RWPE1 (cell line): ENCODE measurements around the gene PLD6.
A peak's percentile ranks its signal among the peaks of the same experiment; 100 is the strongest.
"Not testable (repeated sequence)": the region's sequence is repeated elsewhere in the genome, so short reads cannot be mapped to it uniquely, and the experiment has no call there.

Source experiments
- CTCF ChIA-PET: fragments of 350-600 bp; sonication (Branson Sonifier 250); formaldehyde crosslinking; extraction: SDS; loops from one replicate; lab custom pipeline; 2021; lab: Yijun Ruan, JAX
- POLR2A ChIA-PET: fragments of 400-600 bp; formaldehyde crosslinking; extraction: SDS; loops from one replicate; lab custom pipeline; 2020; ENCODE audit warnings: antibody characterized with exemption; ENCODE audit not compliant: low non-redundant PET; lab: Yijun Ruan, JAX
- DNase-seq: peaks from one replicate; pipeline ENCODE4 v3.0.0; 2012; ENCODE audit warnings: low spot score
- H3K27ac ChIP-seq: fragments of 450-650 bp; 2 replicates; pipeline ENCODE4 v1.5.1; 2017
- CTCF ChIP-seq: fragments of 450-650 bp; conservative IDR thresholded peaks from 2 replicates; pipeline ENCODE4 v1.5.1; 2017; ENCODE audit warnings: low read depth, mild to moderate bottlenecking

PLD6 gene

DNA sequence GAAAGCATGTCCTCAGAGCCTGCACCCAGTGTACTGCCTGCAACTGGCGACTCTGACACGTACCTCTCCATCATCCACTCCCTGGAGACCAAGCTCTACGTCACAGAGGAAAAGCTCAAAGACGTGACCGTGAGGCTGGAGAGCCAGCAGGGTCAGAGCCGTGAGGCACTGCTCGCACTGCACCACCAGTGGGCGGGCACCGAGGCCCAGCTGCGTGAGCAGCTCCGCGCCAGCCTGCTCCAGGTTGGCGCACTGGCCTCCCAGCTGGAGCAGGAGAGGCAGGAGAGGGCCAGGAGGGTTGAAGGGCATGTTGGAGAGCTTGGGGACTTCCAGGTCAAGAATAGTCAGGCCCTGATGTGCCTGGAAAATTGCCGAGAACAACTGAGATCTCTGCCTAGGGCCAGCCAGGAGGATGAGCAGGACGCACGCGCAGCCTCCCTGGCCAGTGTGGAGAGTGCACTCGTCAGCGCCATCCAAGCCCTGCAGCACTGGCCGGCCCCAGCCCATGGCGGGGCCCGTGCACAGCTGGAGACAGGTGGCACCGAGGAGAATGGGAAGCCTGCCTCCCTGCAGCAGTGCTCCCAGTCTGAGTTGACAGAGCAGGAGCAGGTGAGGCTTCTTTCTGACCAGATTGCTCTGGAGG, 40.3 kb downstream of the PLD6 start:
- no peak for TF ChIP-seq CTCF
- CTCF ChIA-PET, result no interaction called here
- POLR2A ChIA-PET, result no interaction called here
- no peak for DNase-seq
- peak overlapping the region; percentile 88 for H3K27ac ChIP-seq

GRCh38 chr17:17164676-17165075, 41.5 kb downstream of the PLD6 start:
- ChIA-PET CTCF (interaction anchor here (1.0 kb wide), 1 partner anchor 23 kb away, joined by 3 read pairs; no protein-coding TSS in a partner anchor), POLR2A (no interaction called here)
- TF ChIP-seq CTCF, result no peak
- H3K27ac ChIP-seq, result peak overlapping the region; percentile 15
- DNase-seq, result no peak

- no peak for TF ChIP-seq CTCF
- ChIA-PET CTCF (interaction anchor here (0.6 to 1.0 kb wide), 2 partner anchors 18 to 23 kb away, joined by 3 to 10 read pairs; no protein-coding TSS in a partner anchor), POLR2A (no interaction called here)
- DNase-seq, result no peak
- peak overlapping the region; percentile 15 for H3K27ac ChIP-seq
Observed at GRCh38 chr17:17164156-17164555, 42.0 kb downstream of the PLD6 start.

GRCh38 chr17:17161759-17162158, 44.4 kb downstream of the PLD6 start:
- H3K27ac ChIP-seq, result peak overlapping the region; percentile 33
- ChIA-PET POLR2A (no interaction called here), CTCF (no interaction called here)
- no peak for DNase-seq
- TF ChIP-seq CTCF, result no peak

DNA sequence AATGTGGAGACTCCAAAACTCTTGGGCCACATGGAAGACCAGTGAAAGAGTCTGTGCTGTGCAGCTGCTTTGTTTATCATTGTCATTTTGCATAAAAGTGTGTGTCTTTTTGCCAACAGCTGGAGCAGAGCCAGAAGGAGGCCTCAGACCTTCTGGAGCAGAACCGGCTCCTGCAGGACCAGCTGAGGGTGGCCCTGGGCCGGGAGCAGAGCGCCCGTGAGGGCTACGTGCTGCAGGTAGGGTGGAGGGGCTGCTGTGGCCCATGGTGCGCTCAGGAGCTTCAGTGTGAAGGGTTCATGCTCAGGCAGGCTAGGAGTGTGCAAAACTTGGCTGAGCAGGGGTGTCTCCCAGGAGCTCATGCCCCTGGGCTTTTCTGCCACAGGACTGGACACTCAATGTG, 45.0 kb downstream of the PLD6 start:
- peak overlapping the region; percentile 47 for H3K27ac ChIP-seq
- TF ChIP-seq CTCF, result no peak
- CTCF ChIA-PET, result no interaction called here
- no peak for DNase-seq
- POLR2A ChIA-PET, result no interaction called here

DNA sequence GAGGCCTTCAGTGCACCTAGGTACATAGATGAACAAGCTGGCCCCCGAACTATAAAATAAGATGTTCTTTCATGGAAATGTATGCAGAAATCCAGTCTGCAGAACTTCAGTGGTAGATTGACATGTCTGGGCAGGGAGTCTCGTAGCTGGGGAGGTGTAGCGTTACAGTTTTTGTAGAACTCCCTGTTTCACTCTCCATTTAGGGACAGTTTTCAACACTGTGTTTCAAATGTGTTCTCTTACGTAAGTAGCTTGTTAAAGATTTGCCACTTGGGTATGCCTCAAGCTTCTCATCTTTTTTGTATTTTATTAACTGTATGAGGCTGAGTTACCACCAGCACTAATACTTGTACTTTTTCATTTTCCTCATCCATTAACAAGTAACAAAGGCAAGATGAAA, 46.6 kb downstream of the PLD6 start:
- ChIA-PET CTCF (interaction anchor here (0.7 kb wide), 1 partner anchor 160 kb away, joined by 3 read pairs; no protein-coding TSS in a partner anchor), POLR2A (no interaction called here)
- DNase-seq, result no peak
- TF ChIP-seq CTCF, result no peak
- peak overlapping the region; percentile 92 for H3K27ac ChIP-seq

DNA sequence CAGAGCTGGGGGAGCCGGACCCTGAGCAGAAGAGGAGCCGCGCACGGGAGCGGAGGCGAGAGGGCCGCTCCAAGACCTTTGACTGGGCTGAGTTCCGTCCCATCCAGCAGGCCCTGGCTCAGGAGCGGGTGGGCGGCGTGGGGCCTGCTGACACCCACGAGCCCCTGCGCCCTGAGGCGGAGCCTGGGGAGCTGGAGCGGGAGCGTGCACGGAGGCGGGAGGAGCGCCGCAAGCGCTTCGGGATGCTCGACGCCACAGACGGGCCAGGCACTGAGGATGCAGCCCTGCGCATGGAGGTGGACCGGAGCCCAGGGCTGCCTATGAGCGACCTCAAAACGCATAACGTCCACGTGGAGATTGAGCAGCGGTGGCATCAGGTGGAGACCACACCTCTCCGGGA, 47.6 kb downstream of the PLD6 start:
- peak overlapping the region; percentile 92 for H3K27ac ChIP-seq
- POLR2A ChIA-PET, DNase-seq: not testable (repeated sequence)
- CTCF ChIA-PET, result interaction anchor here (0.5 kb wide), 1 partner anchor 483 kb away, joined by 12 read pairs; no protein-coding TSS in a partner anchor
